Peyer's patch (tissue), 4 donors: ENCODE results near the gene CALM3. TPM values are rescaled to one million over a fixed set of nuclear protein-coding genes. Genes with fewer than 3 reads are reported as not detected.

Source experiments
- DNase-seq, 3 donors: peaks; one replicate each; pipeline ENCODE4 v3.0.0-alpha.2; 2017 to 2019
- H3K27ac ChIP-seq, 4 donors: fragments of 200-600 bp; sonication (generic); one replicate each; pipeline ENCODE4 v1.5.1; 2016 to 2019
- H3K27me3 ChIP-seq, 2 donors: fragments of 200-600 bp; sonication (generic); one replicate each; pipeline ENCODE4 v1.5.1; 2019
- H3K36me3 ChIP-seq, 3 donors: fragments of 200-600 bp; sonication (generic); one replicate each; pipeline ENCODE4 v1.5.1; 2016 to 2019
- H3K4me1 ChIP-seq, 4 donors: fragments of 200-600 bp; sonication (generic); one replicate each; pipeline ENCODE4 v1.5.1; 2016 to 2019
- H3K4me3 ChIP-seq, 4 donors: fragments of 200-600 bp; sonication (generic); 1 replicate in 3 of 4; 2 replicates in 1 of 4; pipeline ENCODE4 v1.5.1; 2016 to 2019; ENCODE audit warnings: mild to moderate bottlenecking in 1 of 4
- H3K9me3 ChIP-seq, 4 donors: fragments of 200-600 bp; sonication (generic); one replicate each; pipeline ENCODE4 v1.5.1; 2016 to 2019; ENCODE audit warnings: mild to moderate bottlenecking in 1 of 4
- CTCF ChIP-seq, 6 experiments: fragments of 450-650 bp in 4 of 6; fragments of 200-600 bp in 2 of 6; sonication (generic) in 1 of 6; IDR thresholded peaks; one replicate each; pipeline ENCODE4 v1.5.1; 2017 to 2019; ENCODE audit warnings: antibody characterized with exemption in 6 of 6, mild to moderate bottlenecking in 3 of 6, moderate library complexity in 1 of 6
- POLR2A ChIP-seq, 2 donors: fragments of 450-650 bp; IDR thresholded peaks; one replicate each; pipeline ENCODE4 v1.5.1; 2017; ENCODE audit warnings: antibody characterized with exemption in 2 of 2, mild to moderate bottlenecking in 2 of 2, moderate library complexity in 2 of 2
- total RNA-seq, 4 donors: library from RNA; depleted of rRNA; stranded (reverse); fragments of >200 nt; gene quantifications; one replicate each; pipeline ENCODE4 v1.1.0, GENCODE V29; 2016

Gene CALM3
- total RNA-seq, 4 donors from 2014 or later, result 134 to 282 (median 237) TPM

GRCh38 chr19:46631481-46631880 lies 30.4 kb downstream of the CALM3 start:
- Histone ChIP-seq H3K9me3 (no peaks in the 10 kb centered on the region), H3K4me3 (no peak overlapping the region), H3K36me3 (no peaks in the 10 kb centered on the region), H3K27ac (no peak overlapping the region), H3K27me3 (peaks cover 0 to 10% of the 10 kb centered on the region in 2 donors), H3K4me1 (peaks cover 4 to 26% (median 16%) of the 10 kb centered on the region in 4 donors)
- DNase-seq, result no peak
- TF ChIP-seq POLR2A (IDR thresholded peaks at IDR 0.05), result no peak
- TF ChIP-seq CTCF (IDR thresholded peaks at IDR 0.05), result no peak

GRCh38 chr19:46633130-46633529 lies 32.0 kb downstream of the CALM3 start:
- H3K27me3 ChIP-seq, result peaks cover 0 to 10% of the 10 kb centered on the region in 2 donors
- no peak for DNase-seq
- TF ChIP-seq CTCF (IDR thresholded peaks at IDR 0.05) (no peak), POLR2A (IDR thresholded peaks at IDR 0.05) (no peak)
- H3K4me3 ChIP-seq, result peak overlapping the region in 1 of 4 donors; percentile 27
- H3K27ac ChIP-seq, result no peak overlapping the region
- peaks cover 4 to 25% (median 18%) of the 10 kb centered on the region in 4 donors for H3K4me1 ChIP-seq
- H3K36me3 ChIP-seq, result no peaks in the 10 kb centered on the region
- H3K9me3 ChIP-seq, result no peaks in the 10 kb centered on the region

- H3K4me3 ChIP-seq, result peak overlapping the region in 3 of 4 donors; percentile 34 to 42 (median 35)
- H3K36me3 ChIP-seq, result no peaks in the 10 kb centered on the region
- no peak for TF ChIP-seq CTCF (IDR thresholded peaks at IDR 0.05)
- no peak for TF ChIP-seq POLR2A (IDR thresholded peaks at IDR 0.05)
- H3K27me3 ChIP-seq, result peaks cover 0 to 10% of the 10 kb centered on the region in 2 donors
- DNase-seq, result peak; percentile 93 to 97 (median 97)
- peaks cover 4 to 35% (median 26%) of the 10 kb centered on the region in 4 donors for H3K4me1 ChIP-seq
- H3K9me3 ChIP-seq, result no peaks in the 10 kb centered on the region
- H3K27ac ChIP-seq, result no peak overlapping the region
These were observed 33.0 kb downstream of the CALM3 start for GRCh38 chr19:46634045-46634655.

- peaks cover 4 to 41% (median 29%) of the 10 kb centered on the region in 4 donors for H3K4me1 ChIP-seq
- DNase-seq, result no peak
- peak overlapping the region in 3 of 4 donors; percentile 20 to 35 (median 34) for H3K4me3 ChIP-seq
- H3K27ac ChIP-seq, result no peak overlapping the region
- H3K27me3 ChIP-seq, result peaks cover 0 to 10% of the 10 kb centered on the region in 2 donors
- TF ChIP-seq POLR2A (IDR thresholded peaks at IDR 0.05) (no peak), CTCF (IDR thresholded peaks at IDR 0.05) (no peak)
- no peaks in the 10 kb centered on the region for H3K36me3 ChIP-seq
- H3K9me3 ChIP-seq, result no peaks in the 10 kb centered on the region
These were observed 33.6 kb downstream of the CALM3 start for GRCh38 chr19:46634656-46635218.

GRCh38 chr19:46635920-46636761 lies 35.0 kb downstream of the CALM3 start, which contains the start of gene GNG8:
Gene GNG8 (minus strand): TSS chr19:46636202. CDS start chr19:46634682, 1,520 bp downstream.
- no peaks in the 10 kb centered on the region for H3K9me3 ChIP-seq
- H3K27me3 ChIP-seq, result peaks cover 0 to 10% of the 10 kb centered on the region in 2 donors

More at GRCh38 chr19:46635920-46636761, 35.0 kb downstream of the CALM3 start, which contains the start of gene GNG8:
- Histone ChIP-seq H3K4me1 (peaks cover 4 to 45% (median 30%) of the 10 kb centered on the region in 4 donors), H3K27ac (peak within 1 kb of the TSS in 1 of 4 donors; percentile 14), H3K36me3 (no peaks in the 10 kb centered on the region), H3K4me3 (no peak within 1 kb of the TSS)
- DNase-seq, result no peak
- no peak for TF ChIP-seq CTCF (IDR thresholded peaks at IDR 0.05)
- no peak for TF ChIP-seq POLR2A (IDR thresholded peaks at IDR 0.05)
